RWPE2 (cell line): ENCODE measurements around the gene DNMBP.
A peak's percentile ranks its signal among the peaks of the same experiment; 100 is the strongest.

Source experiments
- ATAC-seq: fragments of 200-7000 bp; cut with Tn5 transposase; 3 replicates; pipeline ENCODE4 v1.9.1; 2021; ENCODE audit warnings: low read depth
- DNase-seq: peaks from one replicate; pipeline ENCODE4 v3.0.0-alpha.2; 2020; ENCODE audit warnings: low spot score
- H3K27ac ChIP-seq: fragments of 450-650 bp; 2 replicates; pipeline ENCODE4 v1.5.1; 2017; ENCODE audit warnings: mild to moderate bottlenecking; ENCODE audit not compliant: poor library complexity, severe bottlenecking
- H3K27me3 ChIP-seq: fragments of 250-450 bp; sonication (Bioruptor Pico); 2 replicates; pipeline ENCODE4 v1.5.1; 2021; ENCODE audit warnings: mild to moderate bottlenecking, moderate library complexity; ENCODE audit not compliant: insufficient read depth, poor library complexity, severe bottlenecking
- H3K36me3 ChIP-seq: fragments of 250-450 bp; sonication (Bioruptor Pico); 2 replicates; pipeline ENCODE4 v1.5.1; 2020; ENCODE audit warnings: low read depth, mild to moderate bottlenecking, moderate library complexity
- H3K4me1 ChIP-seq: fragments of 250-450 bp; sonication (Bioruptor Pico); 2 replicates; pipeline ENCODE4 v1.5.1; 2021; ENCODE audit warnings: mild to moderate bottlenecking, moderate library complexity; ENCODE audit not compliant: insufficient read depth, poor library complexity, severe bottlenecking
- H3K4me3 ChIP-seq: fragments of 250-450 bp; sonication (Bioruptor Pico); 2 replicates; pipeline ENCODE4 v1.5.1; 2021; ENCODE audit warnings: mild to moderate bottlenecking, moderate library complexity; ENCODE audit not compliant: severe bottlenecking
- H3K9me3 ChIP-seq: fragments of 250-450 bp; sonication (Bioruptor Pico); 2 replicates; pipeline ENCODE4 v1.5.1; 2021; ENCODE audit warnings: mild to moderate bottlenecking, moderate library complexity; ENCODE audit not compliant: severe bottlenecking
- TF ChIP-seq, protein P1 (sequence below): fragments of 450-650 bp; IDR thresholded peaks from one replicate; pipeline ENCODE4 v1.5.1; 2017; ENCODE audit warnings: mild to moderate bottlenecking, moderate library complexity; ENCODE audit not compliant: poor library complexity, severe bottlenecking

Gene DNMBP

DNA sequence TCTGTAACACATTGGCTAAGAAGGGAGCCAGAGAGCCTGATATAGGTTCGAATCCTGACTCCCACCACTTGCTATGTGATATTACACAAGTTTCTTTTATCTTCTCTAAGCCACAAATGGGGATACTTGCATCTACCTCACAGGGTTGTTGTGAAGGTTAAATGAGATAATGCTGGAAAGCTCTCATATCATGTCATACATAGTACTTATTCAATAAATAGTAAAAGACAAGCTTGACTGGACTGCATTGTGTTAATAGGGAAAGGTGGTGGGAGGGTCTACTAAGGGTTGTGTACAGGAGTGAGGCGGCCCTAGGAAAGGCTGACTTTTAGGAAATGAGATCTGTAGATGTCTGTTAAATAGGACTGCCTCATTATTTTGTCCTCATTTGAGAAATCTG lies 35.8 kb upstream of the DNMBP start:
- H3K9me3 ChIP-seq = no peaks in the 10 kb centered on the region
- no peaks in the 10 kb centered on the region for H3K27me3 ChIP-seq
- H3K4me1 ChIP-seq = peaks cover 19% of the 10 kb centered on the region
- no peak for DNase-seq
- H3K4me3 ChIP-seq = no peak overlapping the region
- ATAC-seq = no peak
- TF ChIP-seq, protein P1, sequence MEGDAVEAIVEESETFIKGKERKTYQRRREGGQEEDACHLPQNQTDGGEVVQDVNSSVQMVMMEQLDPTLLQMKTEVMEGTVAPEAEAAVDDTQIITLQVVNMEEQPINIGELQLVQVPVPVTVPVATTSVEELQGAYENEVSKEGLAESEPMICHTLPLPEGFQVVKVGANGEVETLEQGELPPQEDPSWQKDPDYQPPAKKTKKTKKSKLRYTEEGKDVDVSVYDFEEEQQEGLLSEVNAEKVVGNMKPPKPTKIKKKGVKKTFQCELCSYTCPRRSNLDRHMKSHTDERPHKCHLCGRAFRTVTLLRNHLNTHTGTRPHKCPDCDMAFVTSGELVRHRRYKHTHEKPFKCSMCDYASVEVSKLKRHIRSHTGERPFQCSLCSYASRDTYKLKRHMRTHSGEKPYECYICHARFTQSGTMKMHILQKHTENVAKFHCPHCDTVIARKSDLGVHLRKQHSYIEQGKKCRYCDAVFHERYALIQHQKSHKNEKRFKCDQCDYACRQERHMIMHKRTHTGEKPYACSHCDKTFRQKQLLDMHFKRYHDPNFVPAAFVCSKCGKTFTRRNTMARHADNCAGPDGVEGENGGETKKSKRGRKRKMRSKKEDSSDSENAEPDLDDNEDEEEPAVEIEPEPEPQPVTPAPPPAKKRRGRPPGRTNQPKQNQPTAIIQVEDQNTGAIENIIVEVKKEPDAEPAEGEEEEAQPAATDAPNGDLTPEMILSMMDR = no peak
- no peaks in the 10 kb centered on the region for H3K36me3 ChIP-seq
- H3K27ac ChIP-seq = peak overlapping the region; percentile 85

DNA sequence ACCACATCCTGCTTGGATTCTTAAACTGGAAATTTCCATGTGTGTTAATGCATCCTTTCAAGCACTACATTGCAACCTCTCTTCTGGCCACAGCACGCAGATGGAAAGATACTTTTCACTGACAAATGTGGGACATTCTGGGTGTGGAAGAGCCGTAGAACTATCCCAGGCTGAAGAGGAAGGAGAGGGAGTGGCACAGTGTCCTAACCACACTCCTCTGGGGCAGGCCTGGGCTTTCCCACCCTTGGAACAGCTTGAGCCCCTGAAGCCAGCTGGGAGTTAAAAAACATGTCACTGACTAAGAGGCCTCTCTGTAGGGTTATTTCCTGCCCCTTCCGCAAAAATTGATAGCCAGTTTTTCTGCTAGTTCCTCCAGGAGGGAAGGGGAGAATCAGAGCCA lies 34.0 kb upstream of the DNMBP start:
- ATAC-seq (peak; percentile 46), DNase-seq (no peak)
- TF ChIP-seq, protein P1 = no peak
- no peaks in the 10 kb centered on the region for H3K27me3 ChIP-seq
- H3K4me3 ChIP-seq = no peak overlapping the region
- no peaks in the 10 kb centered on the region for H3K36me3 ChIP-seq
- no peaks in the 10 kb centered on the region for H3K9me3 ChIP-seq
- H3K4me1 ChIP-seq = peaks cover 19% of the 10 kb centered on the region
- H3K27ac ChIP-seq = peak overlapping the region; percentile 85

DNA sequence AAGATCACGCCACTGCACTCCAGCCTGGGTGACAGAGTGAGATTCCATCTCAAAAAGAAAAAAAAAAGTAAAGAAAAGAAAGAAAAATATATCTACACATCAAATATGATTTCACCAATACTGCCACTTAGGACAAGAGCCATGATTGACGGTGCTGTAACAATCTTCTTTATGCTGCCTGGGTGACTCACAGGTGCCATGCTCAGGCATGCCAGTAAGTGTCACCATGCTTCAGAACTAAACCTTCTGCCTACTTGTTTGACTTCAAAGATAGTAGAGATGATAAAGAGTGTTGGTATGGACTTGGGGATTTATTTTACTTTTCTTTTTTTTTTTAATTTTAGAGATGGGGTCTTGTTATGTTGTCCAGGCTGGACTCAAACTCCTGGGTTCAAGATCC lies 33.6 kb upstream of the DNMBP start:
- H3K4me3 ChIP-seq = no peak overlapping the region
- no peaks in the 10 kb centered on the region for H3K36me3 ChIP-seq
- no peaks in the 10 kb centered on the region for H3K9me3 ChIP-seq
- no peaks in the 10 kb centered on the region for H3K27me3 ChIP-seq
- peaks cover 23% of the 10 kb centered on the region for H3K4me1 ChIP-seq
- H3K27ac ChIP-seq = peak overlapping the region; percentile 85
- TF ChIP-seq, protein P1 = no peak
- DNase-seq = no peak
- ATAC-seq = peak; percentile 70

DNA sequence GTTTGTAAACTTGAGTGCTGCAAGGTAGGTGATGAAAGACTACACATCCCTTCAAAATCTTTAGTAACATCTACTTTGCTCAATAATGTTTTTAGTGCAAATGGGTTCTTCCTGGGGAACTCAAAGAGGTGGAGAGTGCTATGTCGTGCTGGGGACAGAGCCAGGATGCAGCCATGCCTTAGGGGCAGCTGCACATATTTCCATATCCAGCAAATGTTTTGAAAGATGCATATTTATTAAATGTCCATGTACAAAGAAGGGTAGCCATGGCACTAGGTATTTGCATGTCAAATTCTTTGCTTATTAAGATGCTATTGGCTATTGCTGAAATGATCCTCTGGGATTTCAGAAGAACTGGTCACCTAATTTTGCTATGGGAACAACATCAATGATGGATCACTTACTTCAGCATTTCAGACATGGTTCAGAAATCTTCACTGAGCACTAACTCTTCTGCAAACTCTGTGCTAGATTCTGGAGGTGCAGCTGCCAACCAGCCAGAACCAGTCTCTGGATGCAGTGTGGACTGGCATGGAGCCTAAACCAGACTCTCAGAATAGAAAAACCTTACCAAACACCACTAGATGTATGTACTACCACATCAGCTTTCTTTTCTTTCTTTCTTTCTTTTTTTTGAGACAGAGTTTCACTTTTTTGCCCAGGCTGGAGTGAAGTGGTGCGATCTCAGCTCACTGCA lies 31.7 kb upstream of the DNMBP start:
- DNase-seq = no peak
- Histone ChIP-seq H3K27ac (no peak overlapping the region), H3K9me3 (no peaks in the 10 kb centered on the region)

More for the DNA sequence above, 31.7 kb upstream of the DNMBP start:
- TF ChIP-seq, protein P1 = no peak
- H3K4me3 ChIP-seq = no peak overlapping the region
- peaks cover 27% of the 10 kb centered on the region for H3K4me1 ChIP-seq
- H3K27me3 ChIP-seq = no peaks in the 10 kb centered on the region
- no peak for ATAC-seq
- no peaks in the 10 kb centered on the region for H3K36me3 ChIP-seq
